Mesenteric fat pad (tissue), 1 donor: ENCODE results near the gene RALB. TPM values are rescaled to one million over a fixed set of nuclear protein-coding genes. Genes with fewer than 3 reads are reported as not detected.
"Not testable (repeated sequence)": the region's sequence is repeated elsewhere in the genome, so short reads cannot be mapped to it uniquely, and the experiment has no call there.

Experiments
- DNase-seq: peaks from one replicate; pipeline ENCODE4 v3.0.0-alpha.2; 2020; ENCODE audit warnings: low spot score
- total RNA-seq: library from RNA; stranded (reverse); fragmentation: NEBNext Ultra II Directional; extraction: Animal tissue kit (Norgen Biotek cat#: 25700); gene quantifications from one replicate; pipeline ENCODE4 v1.2.1, GENCODE V29; 2021
- donor health status: DM: yes; HTN: yes; CAD: no.

RALB gene
- total RNA-seq, 1 donor from 2014 or later = 50.8 TPM

- no peak for DNase-seq
Observed at GRCh38 chr2:120243211-120243610, 9.4 kb upstream of the RALB start.

DNA sequence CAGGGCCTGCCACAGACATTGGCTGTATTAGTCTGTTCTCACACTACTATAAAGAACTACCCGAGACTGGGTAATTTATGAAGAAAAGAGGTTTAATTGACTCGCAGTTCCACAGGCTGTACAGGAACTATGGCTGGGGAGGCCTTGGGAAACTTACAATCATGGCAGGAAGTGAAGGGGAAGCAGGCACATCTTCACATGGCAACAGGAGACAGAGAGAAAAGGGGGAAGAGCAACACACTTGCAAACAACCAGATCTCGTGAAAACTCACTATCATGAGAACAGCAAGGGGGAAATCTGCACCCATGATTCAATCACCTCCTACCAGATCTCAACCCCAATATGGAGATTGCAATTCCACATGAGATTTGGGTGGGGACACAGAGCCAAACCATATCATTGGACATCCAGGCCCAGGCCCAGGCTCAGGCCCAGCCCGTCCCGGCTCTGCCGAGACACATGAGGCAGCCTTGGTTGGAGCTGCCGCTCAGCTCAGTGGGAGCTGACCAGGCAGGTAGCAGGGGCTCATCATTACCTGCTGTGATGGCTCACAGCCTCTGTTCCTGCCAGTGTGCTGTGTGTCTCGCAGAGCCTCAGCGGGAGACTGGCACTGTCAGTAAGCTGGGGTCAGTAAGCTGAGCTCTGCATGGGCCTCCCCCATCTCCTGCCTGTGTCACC is 8.6 kb upstream of the RALB start:
- DNase-seq = no peak

DNA sequence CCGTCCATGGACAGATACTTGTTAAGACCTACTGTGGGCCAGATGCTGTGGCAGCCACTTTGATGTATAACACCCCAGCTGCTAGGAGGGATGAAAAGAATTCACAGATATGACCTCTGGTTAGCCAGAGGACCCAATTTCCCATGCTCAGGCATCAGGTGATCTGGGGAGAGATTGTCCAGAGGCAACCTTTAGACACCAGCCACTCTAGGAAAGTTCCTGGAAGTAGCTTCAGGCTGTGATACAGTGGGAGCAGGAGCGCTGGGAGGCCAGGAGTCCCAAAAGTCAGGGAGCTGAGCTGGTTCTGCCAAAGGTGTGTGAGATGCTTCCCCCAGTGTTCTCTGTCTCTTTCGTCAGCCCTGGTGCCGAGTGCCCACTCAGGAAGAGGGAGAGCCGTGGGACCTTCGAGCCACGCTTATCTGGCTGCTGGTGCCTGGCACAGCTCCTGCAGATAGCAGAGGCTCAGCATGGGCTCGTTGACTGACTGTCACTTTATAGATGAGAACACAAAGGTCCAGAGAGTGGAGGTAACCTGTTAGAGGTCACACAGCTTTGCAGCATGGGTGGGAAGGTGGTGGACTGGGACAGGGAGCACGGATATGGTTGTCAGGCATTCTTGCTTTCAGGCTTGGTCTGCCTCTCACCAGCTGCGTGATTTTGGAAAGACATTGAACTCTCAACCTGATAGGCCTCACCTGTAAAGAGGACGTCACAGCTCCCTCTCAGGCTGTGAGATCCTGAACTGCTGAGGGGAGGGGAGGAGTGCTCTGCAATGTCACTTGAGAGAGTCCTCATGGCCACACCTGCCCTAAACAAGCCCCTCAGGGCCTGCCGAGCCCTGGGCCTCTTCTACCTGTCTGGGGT is 7.8 kb upstream of the RALB start:
- no peak for DNase-seq

- DNase-seq = peak; percentile 81
Observed at GRCh38 chr2:120245520-120246332, 6.9 kb upstream of the RALB start.

DNA sequence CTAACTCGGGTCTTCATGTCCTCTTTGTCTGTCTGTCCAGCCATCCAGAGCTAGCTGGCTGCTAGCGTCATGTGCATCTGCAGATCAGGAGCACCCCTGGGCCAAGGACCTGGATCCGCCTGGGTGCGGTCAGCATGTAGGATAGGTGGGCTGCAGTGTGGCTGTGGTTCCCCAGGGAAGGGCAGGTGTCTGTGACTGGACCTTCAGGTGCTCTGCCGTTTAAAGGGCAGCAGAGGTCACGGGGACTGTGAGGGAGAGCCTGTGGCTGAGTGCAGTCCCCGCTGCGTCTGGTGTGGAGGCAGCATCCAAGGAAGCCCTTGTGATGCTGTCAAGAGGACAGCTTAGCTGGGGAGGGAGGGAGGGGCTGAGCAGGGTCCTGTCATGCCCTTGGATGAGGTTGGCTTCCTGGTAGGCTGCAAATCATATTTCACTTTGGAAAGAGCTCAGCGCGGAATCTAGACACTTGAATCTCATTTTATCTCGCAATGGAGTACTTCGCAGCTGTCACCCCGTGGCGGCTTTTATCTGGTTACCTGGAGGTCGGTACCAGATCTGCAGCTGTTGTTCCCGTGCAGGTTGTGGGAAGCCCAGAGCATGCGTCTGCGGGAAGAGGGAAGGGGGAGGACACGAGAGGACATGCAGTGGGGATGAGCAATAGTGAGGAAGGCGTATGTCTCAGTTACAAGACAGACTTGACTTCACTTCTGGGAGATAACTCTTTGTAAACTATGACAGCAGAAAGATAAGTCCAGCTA is 5.9 kb upstream of the RALB start:
- peak; percentile 74 for DNase-seq

- DNase-seq = no peak
Observed at GRCh38 chr2:120247851-120248250, 4.8 kb upstream of the RALB start.

- DNase-seq = peak; percentile 81
Observed at GRCh38 chr2:120250640-120251039, 2.0 kb upstream of the RALB start.

- peak; percentile 59 for DNase-seq
Observed at GRCh38 chr2:120251078-120251477, 1.6 kb upstream of the RALB start.

DNA sequence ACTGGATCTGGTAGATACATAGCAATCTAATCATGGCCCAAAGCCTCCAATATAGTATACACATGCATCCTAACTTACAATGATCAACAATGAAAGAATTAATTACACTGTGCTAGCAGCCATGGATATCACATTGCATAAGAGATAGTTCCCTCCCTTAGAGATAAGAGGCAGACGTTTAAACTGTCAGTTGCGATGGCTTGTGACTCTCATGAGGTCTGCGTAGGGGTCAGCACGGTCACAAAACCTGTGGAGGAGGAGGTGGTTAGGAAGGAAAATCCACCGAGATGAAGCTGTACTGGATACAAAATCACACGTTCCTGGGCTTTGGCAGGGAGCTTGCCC is 800 bp upstream of the RALB start:
- no peak for DNase-seq

- DNase-seq = peak; percentile 95
Observed at GRCh38 chr2:120253021-120253882, 600 bp downstream of the RALB start.

GRCh38 chr2:120254178-120254577 is 1.5 kb downstream of the RALB start:
- no peak for DNase-seq

DNA sequence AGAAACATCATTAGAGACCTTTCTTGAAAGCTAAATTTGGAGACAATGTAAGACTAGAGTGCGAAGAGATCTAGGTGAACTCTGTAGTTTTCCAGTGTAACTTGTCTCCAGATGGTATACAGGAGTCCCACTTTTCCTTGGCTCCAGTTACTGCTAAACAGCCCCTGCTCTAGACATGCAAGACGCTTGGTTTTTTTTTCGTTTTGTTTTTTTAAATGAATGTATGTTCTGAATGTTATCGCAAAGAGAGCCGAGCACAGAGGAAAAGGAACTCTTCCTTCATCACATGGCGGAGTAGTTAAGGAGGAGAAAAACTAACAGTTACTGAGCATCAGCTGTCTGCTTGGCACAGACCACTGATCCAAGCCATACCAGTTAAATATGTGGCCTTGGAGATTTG is 2.4 kb downstream of the RALB start:
- no peak for DNase-seq

GRCh38 chr2:120255986-120256650 is 3.5 kb downstream of the RALB start:
- DNase-seq = no peak

DNA sequence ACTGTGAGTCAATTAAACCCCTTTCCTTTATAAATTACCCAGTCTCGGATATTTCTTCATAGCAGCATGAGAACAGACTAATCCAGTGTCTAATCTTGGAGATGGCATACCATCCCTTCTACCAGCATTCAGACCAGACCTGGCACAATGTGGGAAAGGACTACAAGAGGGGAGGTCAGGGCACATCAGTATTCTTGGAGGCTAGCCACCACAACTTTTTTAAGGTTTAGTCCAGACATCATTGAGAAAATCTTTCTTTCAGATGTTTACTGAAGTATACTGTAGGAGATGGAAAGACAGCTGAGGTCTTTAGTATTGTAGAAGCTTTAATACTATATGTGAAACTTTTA is 4.0 kb downstream of the RALB start:
- no peak for DNase-seq

DNA sequence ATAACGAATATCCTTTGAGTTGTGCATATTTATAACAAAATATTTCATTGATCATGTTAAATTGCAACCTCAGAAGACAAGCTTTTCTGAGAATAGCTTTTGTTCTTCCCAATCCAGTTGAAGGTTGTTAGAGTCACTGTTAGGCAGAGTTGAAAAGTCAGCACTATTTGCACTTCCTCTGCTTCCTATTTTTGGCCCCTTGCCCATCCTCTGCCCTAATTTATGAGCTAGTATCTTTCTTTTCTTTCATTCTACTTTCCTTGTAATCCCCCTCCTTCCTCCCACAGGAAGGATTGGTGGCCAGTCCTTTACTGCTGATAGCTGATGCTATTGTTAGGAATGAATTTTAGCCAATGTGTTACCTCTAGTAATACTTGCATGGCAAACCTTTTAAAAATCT is 4.9 kb downstream of the RALB start:
- no peak for DNase-seq

DNA sequence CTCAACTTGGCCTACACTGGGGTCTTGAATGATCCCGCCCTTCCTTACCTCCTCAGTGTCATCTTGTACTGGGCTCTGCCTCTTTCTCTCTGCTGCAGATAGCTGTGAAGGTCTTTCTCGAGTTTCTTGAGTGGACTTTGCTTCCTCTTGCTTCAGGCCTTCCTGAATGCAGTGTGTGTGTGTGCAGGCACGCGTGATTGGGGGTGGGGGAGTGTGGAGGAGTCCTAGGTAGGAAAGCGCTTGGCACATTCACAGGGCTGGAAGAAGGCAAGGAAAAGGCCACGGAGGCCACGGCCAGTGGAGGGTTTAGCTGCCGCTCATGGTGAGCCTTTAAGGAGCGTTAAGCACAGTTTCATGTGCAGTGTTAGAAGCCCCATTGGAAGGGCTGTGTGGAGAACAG is 5.5 kb downstream of the RALB start:
- DNase-seq = peak; percentile 71

DNA sequence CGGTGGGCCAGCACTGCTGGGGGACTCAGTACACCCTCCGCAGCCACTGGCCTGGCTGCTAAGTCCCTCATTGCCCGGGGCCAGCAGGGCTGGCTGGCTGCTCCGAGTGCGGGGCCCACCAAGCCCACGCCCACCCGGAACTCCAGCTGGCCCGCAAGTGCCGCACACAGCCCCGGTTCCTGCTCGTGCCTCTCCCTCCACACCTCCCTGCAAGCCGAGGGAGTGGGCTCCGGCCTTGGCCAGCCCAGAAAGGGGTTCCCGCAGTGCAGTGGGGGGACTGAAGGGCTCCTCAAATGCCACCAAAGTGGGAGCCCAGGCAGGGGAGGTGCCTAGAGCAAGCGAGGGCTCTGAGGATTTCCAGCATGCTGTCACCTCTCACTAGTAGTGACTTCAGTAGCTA is 7.3 kb downstream of the RALB start:
- not testable (repeated sequence) for DNase-seq

DNA sequence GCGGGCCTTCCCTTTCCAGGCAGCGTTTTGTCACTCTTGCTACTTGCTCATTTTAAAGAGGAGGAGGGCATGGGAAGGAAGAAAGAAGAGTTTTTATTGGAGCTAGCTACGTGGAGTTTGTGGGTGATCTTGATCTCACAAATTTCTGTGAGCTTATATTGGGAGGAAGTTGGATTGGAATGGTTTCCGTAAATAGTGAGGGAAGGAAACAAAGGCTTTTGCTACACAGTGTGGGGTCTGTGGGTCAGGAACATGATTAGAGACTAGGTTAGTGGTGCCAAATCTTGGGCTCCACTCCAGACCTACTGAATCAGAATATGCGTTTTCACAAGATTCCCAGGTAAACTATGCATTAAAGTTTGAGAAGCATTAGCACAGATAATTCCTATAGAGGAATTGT is 8.1 kb downstream of the RALB start:
- no peak for DNase-seq

GRCh38 chr2:120261387-120262006 is 8.8 kb downstream of the RALB start:
- DNase-seq = no peak
